K562 (cell line): ENCODE data around the gene PPP2R5A.

Experiments used
- CEBPB ChIP-seq: fragments of 450-650 bp; IDR thresholded peaks from 2 replicates; pipeline ENCODE4 v1.6.1; 2016; ENCODE audit warnings: missing genetic modification characterization, missing compliant biosample characterization
- FOXK2 ChIP-seq, 2 experiments: fragments of 450-650 bp; IDR thresholded peaks in 1 of 2; conservative IDR thresholded peaks in 1 of 2; 2 replicates each; pipeline ENCODE4 v1.6.1; 2016; ENCODE audit warnings: low read depth in 2 of 2, mild to moderate bottlenecking in 1 of 2
- GTF2F1 ChIP-seq: IDR thresholded peaks from 2 replicates; pipeline ENCODE4 v1.6.1; 2011; ENCODE audit warnings: low read depth, low read length, improper control_type of control experiment
- NFRKB ChIP-seq: fragments of 450-650 bp; IDR thresholded peaks from 2 replicates; pipeline ENCODE4 v1.6.1; 2016; ENCODE audit warnings: low read depth
- NR3C1 ChIP-seq: sonication (generic); formaldehyde crosslinking; IDR thresholded peaks from 2 replicates; pipeline ENCODE4 v1.8.1; 2022; ENCODE audit warnings: missing genetic modification reagents
- POLR2AphosphoS2 ChIP-seq: IDR thresholded peaks from 2 replicates; pipeline ENCODE4 v1.6.1; 2012; ENCODE audit warnings: low read length, improper control_type of control experiment
- STAT5B ChIP-seq: fragments of 250-450 bp; sonication (Bioruptor Pico); IDR thresholded peaks from 2 replicates; pipeline ENCODE4 v1.8.0; 2021; ENCODE audit warnings: mild to moderate bottlenecking, inconsistent platforms

- no peak for TF ChIP-seq STAT5B (CRISPR knock-in tag)
- no peak for TF ChIP-seq POLR2AphosphoS2
- no peak for TF ChIP-seq NR3C1
- no peak for TF ChIP-seq CEBPB (tag)
- TF ChIP-seq FOXK2 (conservative IDR thresholded peaks at IDR 0.05 in 1 of 2, IDR thresholded peaks at IDR 0.05 in 1 of 2; ENCODE audit: low read depth in 2 of 2), result no peak
- no peak for TF ChIP-seq GTF2F1
- no peak for TF ChIP-seq NFRKB
Measured at GRCh38 chr1:212401042-212401441, 115.8 kb downstream of the PPP2R5A start.
